ENCODE measurements around the gene DCTN5. TPM values are rescaled to one million over a fixed set of nuclear protein-coding genes. Genes with fewer than 3 reads are reported as not detected.
A peak's percentile ranks its signal among the peaks of the same experiment; 100 is the strongest.

DCTN5 gene
- polyA plus RNA-seq, 2 of the 4 experiments (the other 2 are of a cell fraction): 64.6 to 91.1 TPM

- 97% methylated on average over 6 of the region's 6 CpGs for WGBS (ENCODE audit: missing lambda C conversion rate)
- no peak for TF ChIP-seq CTCF (IDR thresholded peaks at IDR 0.05)
- TF ChIP-seq JUNB (IDR thresholded peaks at IDR 0.05): no peak
- TF ChIP-seq MAFK (IDR thresholded peaks at IDR 0.05; ENCODE audit: partially characterized antibody): no peak
- no peak for TF ChIP-seq POLR2A (IDR thresholded peaks at IDR 0.05; ENCODE audit: low read length)
- no peak for TF ChIP-seq RARB (CRISPR knock-in tag; IDR thresholded peaks at IDR 0.05)
- TF ChIP-seq, protein P1, sequence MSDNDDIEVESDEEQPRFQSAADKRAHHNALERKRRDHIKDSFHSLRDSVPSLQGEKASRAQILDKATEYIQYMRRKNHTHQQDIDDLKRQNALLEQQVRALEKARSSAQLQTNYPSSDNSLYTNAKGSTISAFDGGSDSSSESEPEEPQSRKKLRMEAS (IDR thresholded peaks at IDR 0.05): no peak
- TF ChIP-seq ZC3H11A (IDR thresholded peaks at IDR 0.05): no peak
- no peak for TF ChIP-seq CHD2 (IDR thresholded peaks at IDR 0.05; ENCODE audit: low read length, partially characterized antibody)
- TF ChIP-seq HEYL (CRISPR knock-in tag; IDR thresholded peaks at IDR 0.05): no peak
- no peak for TF ChIP-seq PHF8 (IDR thresholded peaks at IDR 0.05; ENCODE audit: borderline replicate concordance, low read depth)
- TF ChIP-seq BHLHE40 (IDR thresholded peaks at IDR 0.05; ENCODE audit: low read depth, low read length): no peak
- TF ChIP-seq, protein P2, sequence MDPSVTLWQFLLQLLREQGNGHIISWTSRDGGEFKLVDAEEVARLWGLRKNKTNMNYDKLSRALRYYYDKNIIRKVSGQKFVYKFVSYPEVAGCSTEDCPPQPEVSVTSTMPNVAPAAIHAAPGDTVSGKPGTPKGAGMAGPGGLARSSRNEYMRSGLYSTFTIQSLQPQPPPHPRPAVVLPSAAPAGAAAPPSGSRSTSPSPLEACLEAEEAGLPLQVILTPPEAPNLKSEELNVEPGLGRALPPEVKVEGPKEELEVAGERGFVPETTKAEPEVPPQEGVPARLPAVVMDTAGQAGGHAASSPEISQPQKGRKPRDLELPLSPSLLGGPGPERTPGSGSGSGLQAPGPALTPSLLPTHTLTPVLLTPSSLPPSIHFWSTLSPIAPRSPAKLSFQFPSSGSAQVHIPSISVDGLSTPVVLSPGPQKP (IDR thresholded peaks at IDR 0.05; ENCODE audit: low read depth, low read length): no peak
- TF ChIP-seq GATA3 (IDR thresholded peaks at IDR 0.05; ENCODE audit: borderline replicate concordance): no peak
- TF ChIP-seq, protein P3, sequence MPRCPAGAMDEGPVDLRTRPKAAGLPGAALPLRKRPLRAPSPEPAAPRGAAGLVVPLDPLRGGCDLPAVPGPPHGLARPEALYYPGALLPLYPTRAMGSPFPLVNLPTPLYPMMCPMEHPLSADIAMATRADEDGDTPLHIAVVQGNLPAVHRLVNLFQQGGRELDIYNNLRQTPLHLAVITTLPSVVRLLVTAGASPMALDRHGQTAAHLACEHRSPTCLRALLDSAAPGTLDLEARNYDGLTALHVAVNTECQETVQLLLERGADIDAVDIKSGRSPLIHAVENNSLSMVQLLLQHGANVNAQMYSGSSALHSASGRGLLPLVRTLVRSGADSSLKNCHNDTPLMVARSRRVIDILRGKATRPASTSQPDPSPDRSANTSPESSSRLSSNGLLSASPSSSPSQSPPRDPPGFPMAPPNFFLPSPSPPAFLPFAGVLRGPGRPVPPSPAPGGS (IDR thresholded peaks at IDR 0.05): no peak
- TF ChIP-seq CEBPB (IDR thresholded peaks at IDR 0.05): no peak
- no peak for TF ChIP-seq POLR2AphosphoS2 (conservative IDR thresholded peaks at IDR 0.05; ENCODE audit: low read length)
- no peak for TF ChIP-seq NPAS2 (CRISPR knock-in tag; IDR thresholded peaks at IDR 0.05; ENCODE audit: borderline replicate concordance)
- TF ChIP-seq, protein P4, sequence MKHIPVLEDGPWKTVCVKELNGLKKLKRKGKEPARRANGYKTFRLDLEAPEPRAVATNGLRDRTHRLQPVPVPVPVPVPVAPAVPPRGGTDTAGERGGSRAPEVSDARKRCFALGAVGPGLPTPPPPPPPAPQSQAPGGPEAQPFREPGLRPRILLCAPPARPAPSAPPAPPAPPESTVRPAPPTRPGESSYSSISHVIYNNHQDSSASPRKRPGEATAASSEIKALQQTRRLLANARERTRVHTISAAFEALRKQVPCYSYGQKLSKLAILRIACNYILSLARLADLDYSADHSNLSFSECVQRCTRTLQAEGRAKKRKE (CRISPR knock-in tag; IDR thresholded peaks at IDR 0.05; ENCODE audit: low read depth): no peak
- TF ChIP-seq SREBF2 (IDR thresholded peaks at IDR 0.05): no peak
- POLR2A ChIA-PET: no interaction called here
- no peak for FAIRE-seq
- Histone ChIP-seq H3K4me1 (0 out of 3 replicates have a peak, but pooled peaks cover 3% of the 10 kb centered on the region), H3K9me3 (no peaks in the 10 kb centered on the region), H3K4me3 (no peak overlapping the region), H3K4me2 (no peak overlapping the region), H3K27ac (no peak overlapping the region)
- DNase-seq (ENCODE audit: low read depth in 1 of 2, low spot score in 1 of 2): no peak
- peak in 1 of 2 experiments; percentile 12; a peak in 2 of 6 replicates for ATAC-seq
- CTCF ChIA-PET: interaction anchor here (1.0 to 1.5 kb wide), 3 partner anchors 9 to 14 kb away, joined by 4 to 6 read pairs (median 5); partner anchors contain the start of gene PLK1
Measured at GRCh38 chr16:23692190-23692837, 51.0 kb downstream of the DCTN5 start.

- H3K4me2 ChIP-seq: no peak overlapping the region
- no peak overlapping the region for H3K4me3 ChIP-seq
- TF ChIP-seq CBX2 (IDR thresholded peaks at IDR 0.05; ENCODE audit: borderline replicate concordance, low read depth) (no peak), HDAC2 (IDR thresholded peaks at IDR 0.05) (no peak), KDM5A (IDR thresholded peaks at IDR 0.05) (no peak)
- TF ChIP-seq, protein P5, sequence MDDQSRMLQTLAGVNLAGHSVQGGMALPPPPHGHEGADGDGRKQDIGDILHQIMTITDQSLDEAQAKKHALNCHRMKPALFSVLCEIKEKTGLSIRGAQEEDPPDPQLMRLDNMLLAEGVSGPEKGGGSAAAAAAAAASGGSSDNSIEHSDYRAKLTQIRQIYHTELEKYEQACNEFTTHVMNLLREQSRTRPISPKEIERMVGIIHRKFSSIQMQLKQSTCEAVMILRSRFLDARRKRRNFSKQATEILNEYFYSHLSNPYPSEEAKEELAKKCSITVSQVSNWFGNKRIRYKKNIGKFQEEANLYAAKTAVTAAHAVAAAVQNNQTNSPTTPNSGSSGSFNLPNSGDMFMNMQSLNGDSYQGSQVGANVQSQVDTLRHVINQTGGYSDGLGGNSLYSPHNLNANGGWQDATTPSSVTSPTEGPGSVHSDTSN (IDR thresholded peaks at IDR 0.05): no peak
- FAIRE-seq (no peak), DNase-seq (ENCODE audit: low read depth in 1 of 2, low spot score in 1 of 2) (no peak), ATAC-seq (no peak)
- H3K27ac ChIP-seq: no peak overlapping the region
- H3K9me3 ChIP-seq: no peaks in the 10 kb centered on the region
- WGBS (ENCODE audit: missing lambda C conversion rate): 94% methylated on average over 4 of the region's 4 CpGs
- 0 out of 3 replicates have a peak, but pooled peaks cover 3% of the 10 kb centered on the region for H3K4me1 ChIP-seq
- CTCF ChIA-PET: interaction anchor here (1.1 to 1.9 kb wide), 2 partner anchors 10 to 34 kb away, joined by 3 to 6 read pairs; no protein-coding TSS in a partner anchor
- POLR2A ChIA-PET: no interaction called here
Measured at GRCh38 chr16:23694265-23694643, 53.0 kb downstream of the DCTN5 start.

Measured in A549 (cell line).